ENCODE data around the gene PRKCA. TPM values are rescaled to one million over a fixed set of nuclear protein-coding genes. Genes with fewer than 3 reads are reported as not detected.

The PRKCA gene
- total RNA-seq, 1 experiment from 2014 or later: 20.7 TPM

DNA sequence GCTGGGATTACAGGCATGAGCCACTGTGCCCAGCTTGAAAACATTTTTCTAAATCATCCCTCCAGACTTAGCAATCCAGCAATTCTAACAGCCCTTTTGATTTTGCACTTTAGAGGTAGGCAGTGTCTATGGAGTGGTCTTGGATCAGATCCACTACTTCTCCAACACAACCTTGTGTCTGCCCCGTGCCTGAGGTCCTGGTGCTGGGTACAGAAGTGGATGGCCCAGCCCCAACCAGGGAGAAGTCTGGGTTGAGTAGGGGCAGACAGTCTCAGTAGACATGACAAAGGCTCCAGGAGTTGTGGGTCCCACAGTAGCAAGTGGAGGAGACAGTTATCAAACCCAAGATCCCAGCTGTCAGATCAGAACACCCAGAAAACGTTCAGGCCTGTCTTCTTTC, 460.6 kb downstream of the PRKCA start:
- intact Hi-C loops (cut with micrococcal nuclease): no loop called here
- Mint-ChIP-seq H3K27ac (ENCODE audit: low read depth, unreplicated experiment) (no peak overlapping the region), H3K4me1 (ENCODE audit: insufficient read depth, unreplicated experiment) (no peaks in the 10 kb centered on the region), H3K4me3 (ENCODE audit: unreplicated experiment) (no peak overlapping the region), H3K9me3 (ENCODE audit: unreplicated experiment) (no peaks in the 10 kb centered on the region), H3K36me3 (ENCODE audit: insufficient read depth, unreplicated experiment) (no peaks in the 10 kb centered on the region), H3K27me3 (ENCODE audit: insufficient read depth, unreplicated experiment) (no peaks in the 10 kb centered on the region)
- ChIA-PET POLR2A (no interaction called here), CTCF (no interaction called here)
- no peak for TF ChIP-seq CTCF (IDR thresholded peaks at IDR 0.05; ENCODE audit: unreplicated experiment)
- BruUV-seq (replicated peaks): no TSS peak
- no peak for DNase-seq (ENCODE audit: unreplicated experiment)

GRCh38 chr17:66764506-66764905, 462.1 kb downstream of the PRKCA start:
- ChIA-PET POLR2A (no interaction called here), CTCF (interaction anchor here (0.8 kb wide), 1 partner anchor 37 kb away, joined by 3 read pairs; no protein-coding TSS in a partner anchor)
- H3K27ac Mint-ChIP-seq (ENCODE audit: low read depth, unreplicated experiment): no peak overlapping the region
- no peaks in the 10 kb centered on the region for H3K36me3 Mint-ChIP-seq (ENCODE audit: insufficient read depth, unreplicated experiment)
- H3K4me1 Mint-ChIP-seq (ENCODE audit: insufficient read depth, unreplicated experiment): no peaks in the 10 kb centered on the region
- TF ChIP-seq CTCF (IDR thresholded peaks at IDR 0.05; ENCODE audit: unreplicated experiment): no peak
- BruUV-seq (replicated peaks): no TSS peak
- H3K27me3 Mint-ChIP-seq (ENCODE audit: insufficient read depth, unreplicated experiment): no peaks in the 10 kb centered on the region
- intact Hi-C loops (cut with micrococcal nuclease): no loop called here
- H3K9me3 Mint-ChIP-seq (ENCODE audit: unreplicated experiment): no peaks in the 10 kb centered on the region
- no peak for DNase-seq (ENCODE audit: unreplicated experiment)
- no peak overlapping the region for H3K4me3 Mint-ChIP-seq (ENCODE audit: unreplicated experiment)

DNA sequence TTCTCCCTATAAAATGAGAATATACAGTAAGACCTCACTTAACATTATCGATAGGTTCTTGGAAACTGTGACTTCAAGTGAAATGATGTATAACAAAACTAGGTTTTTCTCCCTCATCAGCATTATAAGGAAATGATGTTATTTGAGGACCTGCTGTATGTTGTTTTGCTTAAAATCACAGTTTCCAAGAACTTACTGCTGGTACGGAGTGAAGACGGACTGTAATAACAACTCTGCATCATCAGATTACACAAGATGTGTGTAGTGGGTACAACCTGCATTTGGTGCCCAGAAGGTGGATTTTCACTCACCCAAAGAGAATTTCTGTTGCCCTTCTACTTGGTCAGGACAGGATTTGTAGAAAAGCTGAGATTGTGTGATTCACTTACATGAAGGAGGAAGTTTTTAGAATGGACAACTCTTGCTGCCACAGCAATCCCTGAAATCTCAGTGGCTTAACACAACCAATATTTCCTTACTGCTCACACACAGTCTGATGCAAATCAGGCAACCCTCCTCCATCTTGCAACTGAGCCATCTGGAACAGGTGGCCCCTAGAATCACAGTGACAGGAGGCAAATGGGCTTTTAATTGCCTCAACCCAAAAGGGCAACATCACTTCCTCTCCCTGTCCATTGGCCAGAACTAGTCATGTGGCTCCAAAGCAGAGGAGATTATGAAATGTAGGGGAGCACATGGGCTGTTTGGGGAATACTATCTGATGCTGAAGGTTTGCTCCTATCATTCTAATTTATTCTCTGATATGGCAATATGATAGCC, 464.9 kb downstream of the PRKCA start:
- BruUV-seq (replicated peaks): no TSS peak
- TF ChIP-seq CTCF (IDR thresholded peaks at IDR 0.05; ENCODE audit: unreplicated experiment): no peak
- H3K36me3 Mint-ChIP-seq (ENCODE audit: insufficient read depth, unreplicated experiment): no peaks in the 10 kb centered on the region
- ChIA-PET CTCF (no interaction called here), POLR2A (no interaction called here)
- H3K9me3 Mint-ChIP-seq (ENCODE audit: unreplicated experiment): no peaks in the 10 kb centered on the region
- H3K27me3 Mint-ChIP-seq (ENCODE audit: insufficient read depth, unreplicated experiment): no peaks in the 10 kb centered on the region
- no peak overlapping the region for H3K27ac Mint-ChIP-seq (ENCODE audit: low read depth, unreplicated experiment)
- H3K4me3 Mint-ChIP-seq (ENCODE audit: unreplicated experiment): no peak overlapping the region
- H3K4me1 Mint-ChIP-seq (ENCODE audit: insufficient read depth, unreplicated experiment): no peaks in the 10 kb centered on the region
- DNase-seq (ENCODE audit: unreplicated experiment): no peak
- intact Hi-C loops (cut with micrococcal nuclease): no loop called here

- TF ChIP-seq CTCF (IDR thresholded peaks at IDR 0.05; ENCODE audit: unreplicated experiment): no peak
- no TSS peak for BruUV-seq (replicated peaks)
- POLR2A ChIA-PET: interaction anchor here (0.6 kb wide), 1 partner anchor 41 kb away, joined by 3 read pairs; no protein-coding TSS in a partner anchor
- Mint-ChIP-seq H3K36me3 (ENCODE audit: insufficient read depth, unreplicated experiment) (no peaks in the 10 kb centered on the region), H3K27ac (ENCODE audit: low read depth, unreplicated experiment) (no peak overlapping the region), H3K9me3 (ENCODE audit: unreplicated experiment) (no peaks in the 10 kb centered on the region), H3K4me3 (ENCODE audit: unreplicated experiment) (no peak overlapping the region), H3K27me3 (ENCODE audit: insufficient read depth, unreplicated experiment) (no peaks in the 10 kb centered on the region), H3K4me1 (ENCODE audit: insufficient read depth, unreplicated experiment) (no peaks in the 10 kb centered on the region)
- DNase-seq (ENCODE audit: unreplicated experiment): no peak
- CTCF ChIA-PET: interaction anchor here (0.6 to 0.7 kb wide), 3 partner anchors 184 to 572 kb away, joined by 3 to 4 read pairs (median 3); no protein-coding TSS in a partner anchor
- intact Hi-C loops (cut with micrococcal nuclease): no loop called here
These were observed 467.5 kb downstream of the PRKCA start for GRCh38 chr17:66769911-66770310.

Data from MCF 10A (cell line).